ENCODE data around the gene RAB11B.
"Not testable (repeated sequence)": the region's sequence is repeated elsewhere in the genome, so short reads cannot be mapped to it uniquely, and the experiment has no call there.

RAB11B gene

GRCh38 chr19:8441725-8442544, 51.8 kb downstream of the RAB11B start:
- no peak for DNase-seq (ENCODE audit: extremely low read depth, low read depth)
- no peak for TF ChIP-seq CTCF (IDR thresholded peaks at IDR 0.05; ENCODE audit: low read depth, low read length, missing control alignments)
- H3K4me3 ChIP-seq (replicated peaks; ENCODE audit: low read depth, low read length): no peak overlapping the region

DNA sequence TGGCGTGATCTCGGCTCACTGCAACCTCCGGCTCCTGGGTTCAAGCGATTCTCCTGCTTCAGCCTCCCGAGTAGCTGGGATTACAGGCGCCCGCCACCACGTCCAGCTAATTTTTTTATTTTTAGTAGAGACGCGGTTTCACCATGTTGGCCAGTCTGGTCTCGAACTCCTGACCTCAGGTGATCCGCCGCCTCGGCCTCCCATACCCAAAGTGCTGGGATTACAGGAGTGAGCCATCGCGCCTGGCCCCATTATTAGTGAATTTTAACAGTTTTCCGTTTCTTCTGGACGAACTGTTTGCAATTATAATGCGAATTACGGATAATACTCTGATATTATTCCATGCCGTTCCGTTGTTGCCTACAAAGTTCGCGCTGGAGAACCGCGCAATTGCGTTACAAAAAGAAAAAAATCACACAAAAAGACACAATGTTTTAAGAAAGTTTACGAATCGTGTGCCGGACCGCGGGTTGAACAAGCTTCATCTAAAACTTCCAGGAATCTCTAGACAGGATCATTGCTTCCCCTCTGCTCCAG, 54.0 kb downstream of the RAB11B start:
- not testable (repeated sequence) for DNase-seq (ENCODE audit: extremely low read depth, low read depth)
- peak overlapping the region; percentile 98 for H3K4me3 ChIP-seq (replicated peaks; ENCODE audit: low read depth, low read length)

GRCh38 chr19:8444677-8445487, 54.7 kb downstream of the RAB11B start, which contains the start of gene HNRNPM:
HNRNPM (plus strand) TSS chr19:8444975; CDS start chr19:8444999, 24 bp downstream.
- DNase-seq (ENCODE audit: extremely low read depth, low read depth): peak; percentile 77
- no peak for TF ChIP-seq CTCF (IDR thresholded peaks at IDR 0.05; ENCODE audit: low read depth, low read length, missing control alignments)
- peak within 1 kb of the TSS; percentile 98 for H3K4me3 ChIP-seq (replicated peaks; ENCODE audit: low read depth, low read length)

GRCh38 chr19:8445488-8446001, 55.4 kb downstream of the RAB11B start:
- no peak for DNase-seq (ENCODE audit: extremely low read depth, low read depth)
- peak overlapping the region; percentile 98 for H3K4me3 ChIP-seq (replicated peaks; ENCODE audit: low read depth, low read length)
- no peak for TF ChIP-seq CTCF (IDR thresholded peaks at IDR 0.05; ENCODE audit: low read depth, low read length, missing control alignments)

DNA sequence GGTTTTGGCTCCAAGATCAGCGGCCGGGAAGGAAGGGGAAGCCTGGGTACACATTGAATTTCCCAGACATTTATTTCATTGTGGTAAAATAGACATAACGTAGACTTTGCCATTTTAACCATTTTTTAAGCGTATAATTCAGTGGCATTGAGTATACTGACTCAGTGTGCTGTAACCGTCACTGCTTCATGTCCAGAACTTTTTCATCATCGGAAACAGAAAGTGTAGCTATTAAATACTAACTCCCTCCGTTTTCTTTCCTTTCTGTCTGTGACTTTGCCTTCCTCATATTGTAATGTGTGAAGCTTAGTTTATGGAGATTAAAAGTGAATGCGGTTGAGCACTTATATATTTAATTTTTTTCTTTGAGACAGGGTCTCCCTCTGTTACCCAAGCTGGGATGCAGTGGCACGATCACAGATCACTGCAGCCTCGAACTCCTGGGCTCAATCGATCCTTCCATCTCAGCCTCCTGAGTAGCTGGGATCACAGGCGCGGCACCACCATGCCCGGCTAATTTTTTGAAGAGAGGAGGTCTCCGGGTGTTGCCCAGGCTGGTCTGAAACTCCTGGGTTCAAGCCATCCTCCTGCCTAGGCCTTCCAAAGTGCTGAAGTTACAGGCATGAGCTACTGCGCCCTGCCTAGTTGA, 56.0 kb downstream of the RAB11B start:
- H3K4me3 ChIP-seq (replicated peaks; ENCODE audit: low read depth, low read length): peak overlapping the region; percentile 98
- TF ChIP-seq CTCF (IDR thresholded peaks at IDR 0.05; ENCODE audit: low read depth, low read length, missing control alignments): no peak
- DNase-seq (ENCODE audit: extremely low read depth, low read depth): no peak

DNA sequence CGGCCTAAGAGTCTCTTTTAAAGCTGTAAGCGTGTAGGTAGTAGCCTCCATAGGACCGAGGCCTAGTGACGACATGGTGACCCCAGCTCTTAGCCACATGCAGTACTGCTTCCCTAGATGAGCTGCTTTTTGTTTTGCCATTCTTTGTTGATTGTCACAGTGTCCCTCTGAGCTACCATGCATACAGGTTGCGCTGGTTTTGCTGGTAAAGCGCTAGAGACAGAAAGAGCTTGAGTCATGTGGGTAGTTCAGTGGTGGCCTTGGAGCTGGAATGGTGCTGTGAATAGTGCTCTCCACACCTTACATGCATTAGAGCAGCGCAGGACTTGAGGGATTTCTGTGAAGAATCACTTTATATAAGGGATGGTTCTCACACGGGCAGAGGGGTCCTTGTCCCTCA, 59.7 kb downstream of the RAB11B start:
- TF ChIP-seq CTCF (IDR thresholded peaks at IDR 0.05; ENCODE audit: low read depth, low read length, missing control alignments): no peak
- no peak for DNase-seq (ENCODE audit: extremely low read depth, low read depth)
- H3K4me3 ChIP-seq (replicated peaks; ENCODE audit: low read depth, low read length): no peak overlapping the region

All from HFF-Myc (cell line).